Endothelial cell of umbilical vein (primary cell): ENCODE results near the gene YPEL1. TPM values are rescaled to one million over a fixed set of nuclear protein-coding genes. Genes with fewer than 3 reads are reported as not detected.

ENCODE experiments used
- BruUV-seq: library from RNA; stranded (reverse); fragments of 400-500 nt; replicated peaks from 2 replicates; lab custom pipeline; 2021; lab: Mats Ljungman, UMichigan
- CTCF ChIA-PET: fragments of 300-600, 350-600 bp; sonication (Branson Sonifier 250); formaldehyde crosslinking; loops from one replicate; lab custom pipeline; 2021; ENCODE audit warnings: antibody characterized with exemption, inconsistent platforms; lab: Charles Lee
- POLR2A ChIA-PET: fragments of 300-600, 350-600 bp; sonication (Branson Sonifier 250); formaldehyde crosslinking; loops from one replicate; lab custom pipeline; 2021; ENCODE audit warnings: antibody characterized with exemption, inconsistent platforms; lab: Charles Lee
- DNase-seq: peaks from one replicate; pipeline ENCODE4 v3.0.0-alpha.2; 2011; ENCODE audit warnings: low read depth, low spot score
- FAIRE-seq: peaks from 2 replicates; lab custom pipeline; 2011; peaks lifted over from hg19 to GRCh38; lab: Jason Lieb, UNC
- H2AFZ ChIP-seq: 2 replicates; pipeline ENCODE4 v1.6.0; 2012; ENCODE audit warnings: low read depth, low read length, control low read depth, inconsistent platforms
- H3K27ac ChIP-seq: 2 replicates; pipeline ENCODE4 v1.5.1; 2011; ENCODE audit warnings: low read depth, mild to moderate bottlenecking, control low read depth, low read length, moderate library complexity; ENCODE audit not compliant: insufficient read depth
- H3K27me3 ChIP-seq, 2 experiments: 2 replicates each; pipeline versions ENCODE4 v1.6.0 to v1.6.1; 2011; ENCODE audit warnings: low read length in 2 of 2, mixed read lengths in 1 of 2; ENCODE audit not compliant: control insufficient read depth in 2 of 2, insufficient read depth in 2 of 2
- H3K36me3 ChIP-seq, 2 experiments: 2 replicates in 1 of 2; 3 replicates in 1 of 2; pipeline ENCODE4 v1.5.1; 2011; ENCODE audit warnings: low read length in 2 of 2, mild to moderate bottlenecking in 1 of 2, moderate library complexity in 1 of 2; ENCODE audit not compliant: control insufficient read depth in 2 of 2, insufficient read depth in 2 of 2; ENCODE audit errors: extremely low read depth in 1 of 2
- H3K4me1 ChIP-seq: 3 replicates; pipeline ENCODE4 v1.5.1; 2011; ENCODE audit warnings: mild to moderate bottlenecking, low read length; ENCODE audit not compliant: control insufficient read depth, insufficient read depth; ENCODE audit errors: extremely low read depth
- H3K4me2 ChIP-seq: 2 replicates; pipeline ENCODE4 v1.6.1; 2011; ENCODE audit warnings: low read length, control low read depth, mixed read lengths; ENCODE audit not compliant: insufficient read depth
- H3K4me3 ChIP-seq, 3 experiments: fragments of 200-600 bp in 1 of 3; sonication (generic), shearing (Covaris generic) in 1 of 3; replicated peaks in 1 of 3; 2 replicates each; pipeline ENCODE4 v1.5.1; 2011 to 2016; ENCODE audit warnings: control low read depth in 3 of 3, low read length in 3 of 3, mild to moderate bottlenecking in 2 of 3, inconsistent platforms in 1 of 3, low read depth in 1 of 3, moderate library complexity in 1 of 3; ENCODE audit not compliant: insufficient read depth in 1 of 3
- H3K79me2 ChIP-seq: 2 replicates; pipeline ENCODE4 v1.6.0; 2012; ENCODE audit warnings: low read length, inconsistent platforms; ENCODE audit not compliant: control insufficient read depth, insufficient read depth
- H3K9ac ChIP-seq: replicated peaks from 2 replicates; pipeline ENCODE3; 2011; ENCODE audit warnings: low read length, control low read depth; ENCODE audit not compliant: insufficient read depth; ENCODE audit errors: extremely low read depth
- H3K9me1 ChIP-seq: replicated peaks from 3 replicates; pipeline ENCODE4 v1.6.0; 2011; ENCODE audit warnings: mild to moderate bottlenecking, low read length; ENCODE audit not compliant: control insufficient read depth, insufficient read depth; ENCODE audit errors: extremely low read depth
- H3K9me3 ChIP-seq: replicated peaks from 2 replicates; pipeline ENCODE4 v1.5.1; 2012; ENCODE audit warnings: low read length, inconsistent platforms; ENCODE audit not compliant: control insufficient read depth, insufficient read depth
- H4K20me1 ChIP-seq: replicated peaks from 2 replicates; pipeline ENCODE3; 2011; ENCODE audit warnings: mild to moderate bottlenecking, low read length; ENCODE audit not compliant: control insufficient read depth, insufficient read depth; ENCODE audit errors: extremely low read depth
- CTCF ChIP-seq, 2 donors: IDR thresholded peaks; 1 replicate in 1 of 2; 2 replicates in 1 of 2; pipeline ENCODE4 v1.5.1; 2011; ENCODE audit warnings: low read length in 2 of 2, mild to moderate bottlenecking in 2 of 2, moderate library complexity in 2 of 2, control low read depth in 1 of 2, inconsistent platforms in 1 of 2, low read depth in 1 of 2; ENCODE audit not compliant: insufficient read depth in 1 of 2; ENCODE audit errors: extremely low read depth in 1 of 2
- EZH2 ChIP-seq: IDR thresholded peaks from 2 replicates; pipeline ENCODE4 v1.6.1; 2012; ENCODE audit warnings: borderline replicate concordance, low read depth, mild to moderate bottlenecking, moderate library complexity, low read length, inconsistent platforms; ENCODE audit not compliant: severe bottlenecking
- FOS ChIP-seq: IDR thresholded peaks from 2 replicates; pipeline ENCODE4 v1.6.1; 2011; ENCODE audit warnings: mild to moderate bottlenecking, low read length, moderate library complexity, borderline replicate concordance; ENCODE audit not compliant: insufficient read depth
- GATA2 ChIP-seq: IDR thresholded peaks from 2 replicates; pipeline ENCODE4 v1.7.0; 2011; ENCODE audit warnings: low read depth, mild to moderate bottlenecking, moderate library complexity, mixed read lengths, low read length; ENCODE audit not compliant: insufficient read length, insufficient read depth
- JUN ChIP-seq: IDR thresholded peaks from 2 replicates; pipeline ENCODE4 v1.6.1; 2011; ENCODE audit warnings: borderline replicate concordance, low read depth; ENCODE audit not compliant: insufficient read length, insufficient read depth
- MYC ChIP-seq: IDR thresholded peaks from one replicate; pipeline ENCODE4 v1.6.1; 2011; ENCODE audit warnings: mild to moderate bottlenecking, low read depth, low read length
- POLR2A ChIP-seq: IDR thresholded peaks from 2 replicates; pipeline ENCODE4 v1.6.1; 2012; ENCODE audit warnings: low read depth, mild to moderate bottlenecking, control low read depth, low read length
- POLR2AphosphoS5 ChIP-seq: IDR thresholded peaks from 2 replicates; pipeline ENCODE4 v1.6.1; 2012; ENCODE audit warnings: low read depth, mild to moderate bottlenecking, control low read depth, low read length, moderate library complexity; ENCODE audit not compliant: insufficient read depth
- dilution Hi-C: fragments of 300-500 bp; cut with MboI; formaldehyde crosslinking; loops from one replicate; pipeline ENCODE4 v1.15.0; 2019; ENCODE audit warnings: low sequenced_read_pairs; ENCODE audit not compliant: extremely low pct_ligation_motif_present
- intact Hi-C: fragments of 100-400 bp; cut with micrococcal nuclease; formaldehyde crosslinking; loops from one replicate; pipeline ENCODE4 v1.10.0; 2022
- polyA plus RNA-seq, 4 experiments: library from polyadenylated mRNA; depleted of rRNA in 3 of 4; stranded (reverse) in 3 of 4; unstranded in 1 of 4; fragments of >200 nt; gene quantifications; 2 replicates each; pipeline versions ENCODE4 v1.2.1 to v1.2.3, GENCODE V29; 2011 to 2012; ENCODE audit warnings: missing spikeins in 1 of 4
- total RNA-seq: library from RNA; stranded (reverse); gene quantifications from 2 replicates; pipeline ENCODE4 v1.2.3, GENCODE V29; 2021
- TF ChIP-seq, protein P1 (sequence below): IDR thresholded peaks from 2 replicates; pipeline ENCODE4 v1.6.1; 2011; ENCODE audit not compliant: insufficient read depth, insufficient read length

YPEL1 gene
- total and polyA plus RNA-seq, 2 donors (not counting 3 experiments of a cell fraction or from before 2014, with no cell fraction given): 3.7 to 6.2 TPM

DNA sequence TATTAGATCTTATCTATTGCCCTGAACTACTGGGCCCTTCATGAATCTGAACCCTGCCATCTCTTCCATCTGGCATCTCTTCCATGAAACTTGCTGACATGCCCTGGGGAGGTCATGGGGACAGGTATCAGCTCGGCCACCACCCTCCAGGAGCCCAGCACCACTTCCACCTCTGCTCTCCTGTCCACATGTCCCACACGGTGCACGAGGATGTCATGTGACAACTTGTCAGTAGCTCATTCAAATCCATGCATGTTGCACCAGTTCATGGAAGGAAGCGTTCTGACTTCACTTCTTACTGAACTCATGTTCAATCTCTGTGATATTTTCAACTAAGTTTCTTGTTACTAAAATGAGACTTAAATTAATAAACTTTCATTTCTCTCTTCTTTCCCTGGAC is 16.6 kb downstream of the YPEL1 start:
- ChIA-PET CTCF (no interaction called here), POLR2A (interaction anchor here (1.4 kb wide), 1 partner anchor 17 kb away, joined by 3 read pairs; the partner anchor contains the start of gene YPEL1)
- no peak overlapping the region for H3K4me2 ChIP-seq
- H3K9ac ChIP-seq: no peak overlapping the region
- H3K9me3 ChIP-seq: no peaks in the 10 kb centered on the region
- peak; percentile 16 for TF ChIP-seq GATA2
- TF ChIP-seq POLR2AphosphoS5: no peak
- no TSS peak for BruUV-seq
- H2AFZ ChIP-seq: no peak overlapping the region
- FAIRE-seq (no peak), DNase-seq (no peak)
- dilution Hi-C loops (loop anchor here (25.0 kb wide), 1 partner anchor 218 kb away; no protein-coding TSS in a partner anchor), intact Hi-C loops (no loop called here)
- no peaks in the 10 kb centered on the region for H3K27me3 ChIP-seq
- H3K4me1 ChIP-seq: no peaks in the 10 kb centered on the region
- no peak overlapping the region for H3K27ac ChIP-seq
- no peaks in the 10 kb centered on the region for H3K79me2 ChIP-seq
- no peaks in the 10 kb centered on the region for H4K20me1 ChIP-seq
- H3K36me3 ChIP-seq: no peaks in the 10 kb centered on the region
- no peak overlapping the region for H3K4me3 ChIP-seq
- H3K9me1 ChIP-seq: no peaks in the 10 kb centered on the region

DNA sequence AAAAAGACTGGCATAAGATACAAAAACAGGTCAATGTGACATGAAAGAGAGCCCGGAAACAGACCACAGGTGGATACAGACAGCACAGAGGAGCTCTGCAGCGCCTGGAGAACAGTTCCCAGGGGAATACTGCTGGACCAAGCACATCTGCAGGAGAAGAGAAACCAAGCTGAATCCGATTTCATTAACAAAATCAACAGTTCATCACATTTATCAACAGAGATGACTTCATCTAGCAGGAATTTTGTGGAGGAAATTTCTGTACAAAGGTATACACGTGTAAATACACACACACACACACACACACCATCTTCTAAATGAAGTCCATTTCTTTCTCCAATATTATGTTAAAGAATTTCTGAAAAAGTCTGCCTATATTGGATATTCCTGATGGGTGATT is 17.1 kb downstream of the YPEL1 start:
- H4K20me1 ChIP-seq: no peaks in the 10 kb centered on the region
- no peak for DNase-seq
- no peaks in the 10 kb centered on the region for H3K36me3 ChIP-seq
- FAIRE-seq: no peak
- no peaks in the 10 kb centered on the region for H3K9me1 ChIP-seq
- H3K4me1 ChIP-seq: peaks cover under 1% of the 10 kb centered on the region
- CTCF ChIA-PET: interaction anchor here (0.6 kb wide), 1 partner anchor 185 kb away, joined by 3 read pairs; no protein-coding TSS in a partner anchor
- no peak overlapping the region for H2AFZ ChIP-seq
- no peaks in the 10 kb centered on the region for H3K27me3 ChIP-seq
- BruUV-seq: no TSS peak
- TF ChIP-seq POLR2AphosphoS5 (no peak), FOS (no peak), EZH2 (no peak), GATA2 (no peak), MYC (no peak), POLR2A (no peak), JUN (no peak), CTCF (IDR thresholded peaks at IDR 0.05; ENCODE audit: extremely low read depth in 1 of 2, insufficient read depth in 1 of 2, low read depth in 1 of 2, low read length in 2 of 2) (no peak)
- TF ChIP-seq, protein P1, sequence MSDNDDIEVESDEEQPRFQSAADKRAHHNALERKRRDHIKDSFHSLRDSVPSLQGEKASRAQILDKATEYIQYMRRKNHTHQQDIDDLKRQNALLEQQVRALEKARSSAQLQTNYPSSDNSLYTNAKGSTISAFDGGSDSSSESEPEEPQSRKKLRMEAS: no peak
- no peak overlapping the region for H3K9ac ChIP-seq
- no peaks in the 10 kb centered on the region for H3K79me2 ChIP-seq
- H3K4me2 ChIP-seq: no peak overlapping the region
- POLR2A ChIA-PET: interaction anchor here (1.4 kb wide), 1 partner anchor 17 kb away, joined by 3 read pairs; the partner anchor contains the start of gene YPEL1
- dilution Hi-C loops: loop anchor here (25.0 kb wide), 1 partner anchor 219 kb away; no protein-coding TSS in a partner anchor
- H3K9me3 ChIP-seq: no peaks in the 10 kb centered on the region
- H3K27ac ChIP-seq: no peak overlapping the region
- H3K4me3 ChIP-seq: no peak overlapping the region
- intact Hi-C loops: no loop called here
